C4-2B (cell line): Measurements from ENCODE around the gene EFTUD2.
"Not testable (repeated sequence)": the region's sequence is repeated elsewhere in the genome, so short reads cannot be mapped to it uniquely, and the experiment has no call there.

Source experiments
- H3K27ac ChIP-seq: fragments of 450-650 bp; 2 replicates; pipeline ENCODE4 v1.5.1; 2017
- CTCF ChIP-seq: fragments of 450-650 bp; conservative IDR thresholded peaks from 2 replicates; pipeline ENCODE4 v1.5.1; 2017; ENCODE audit warnings: mild to moderate bottlenecking
- ZFX ChIP-seq: fragments of 450-650 bp; IDR thresholded peaks from 2 replicates; pipeline ENCODE4 v1.6.1; 2017

EFTUD2 gene

GRCh38 chr17:44828919-44829522, 70.2 kb downstream of the EFTUD2 start:
- H3K27ac ChIP-seq: no peak overlapping the region

DNA sequence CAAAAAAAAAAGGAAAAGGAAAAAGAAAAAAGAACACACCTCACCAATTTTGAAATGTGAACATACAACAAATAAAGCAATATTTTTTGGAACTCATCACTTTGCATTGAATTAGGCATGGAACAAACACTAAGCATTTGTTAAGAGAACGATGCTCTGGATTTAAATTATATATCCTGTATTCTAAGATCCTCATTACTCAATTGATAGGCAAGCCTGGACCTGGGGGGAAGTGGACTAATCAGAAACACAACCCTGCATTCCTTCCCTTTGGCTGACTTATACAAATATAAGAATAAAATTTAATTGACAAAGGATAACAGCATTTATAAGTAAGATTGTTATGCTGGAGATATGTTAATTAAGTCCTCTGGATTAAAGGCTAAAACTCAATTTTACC, 71.4 kb downstream of the EFTUD2 start:
- no peak overlapping the region for H3K27ac ChIP-seq
- TF ChIP-seq ZFX (no peak), CTCF (no peak)

More at GRCh38 chr17:44828919-44829522, 70.2 kb downstream of the EFTUD2 start:
- TF ChIP-seq CTCF (no peak), ZFX (no peak)

GRCh38 chr17:44826123-44826790, 73.0 kb downstream of the EFTUD2 start:
- TF ChIP-seq CTCF (no peak), ZFX (no peak)

GRCh38 chr17:44825236-44825635, 74.0 kb downstream of the EFTUD2 start:
- H3K27ac ChIP-seq: not testable (repeated sequence)

More at GRCh38 chr17:44826123-44826790, 73.0 kb downstream of the EFTUD2 start:
- no peak overlapping the region for H3K27ac ChIP-seq

- TF ChIP-seq ZFX: no peak
- no peak overlapping the region for H3K27ac ChIP-seq
Measured at GRCh38 chr17:44820631-44821212, 78.5 kb downstream of the EFTUD2 start.

DNA sequence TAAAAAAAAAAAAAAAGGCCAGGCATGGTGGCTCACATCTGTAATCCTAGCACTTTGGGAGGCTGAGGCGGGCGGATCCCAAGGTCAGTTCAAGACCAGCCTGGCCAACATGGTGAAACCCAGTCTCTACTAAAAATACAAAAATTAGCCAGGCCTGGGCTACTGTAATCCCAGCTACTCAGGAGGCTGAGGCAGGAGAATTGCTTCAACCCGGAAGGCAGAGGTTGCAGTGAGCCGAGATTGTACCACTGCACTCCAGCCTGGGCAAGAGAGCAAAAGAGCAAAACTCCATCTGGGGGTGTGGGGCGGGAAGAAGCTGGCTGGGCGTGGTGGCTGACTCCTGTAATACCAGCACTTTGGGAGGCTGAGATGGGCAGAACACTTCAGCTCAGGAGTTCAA, 80.7 kb downstream of the EFTUD2 start:
- H3K27ac ChIP-seq: not testable (repeated sequence)

DNA sequence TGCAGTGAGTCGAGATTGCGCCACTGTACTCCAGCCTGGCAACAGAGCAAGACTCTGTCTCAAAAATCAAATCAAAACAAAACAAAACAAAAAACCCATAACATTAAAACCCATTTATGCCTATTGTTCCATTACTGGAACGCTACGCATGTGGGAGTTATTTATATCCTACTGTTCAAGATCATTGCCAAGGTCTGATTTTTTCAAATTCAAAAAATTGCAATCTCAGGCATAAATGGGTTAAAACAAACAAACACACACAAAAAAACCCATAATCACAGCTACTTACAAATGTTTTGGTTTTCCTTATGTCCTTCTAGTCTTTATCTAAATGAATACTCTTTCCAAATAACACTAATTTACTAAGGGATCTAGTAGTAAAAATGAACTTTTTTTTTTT, 87.0 kb downstream of the EFTUD2 start:
- no peak overlapping the region for H3K27ac ChIP-seq

GRCh38 chr17:44808656-44809388, 90.4 kb downstream of the EFTUD2 start:
- H3K27ac ChIP-seq: not testable (repeated sequence)

More for the DNA sequence above, 87.0 kb downstream of the EFTUD2 start:
- TF ChIP-seq CTCF (no peak), ZFX (no peak)

GRCh38 chr17:44808156-44808555, 91.1 kb downstream of the EFTUD2 start:
- H3K27ac ChIP-seq: no peak overlapping the region

More at GRCh38 chr17:44808156-44808555, 91.1 kb downstream of the EFTUD2 start:
- no peak for TF ChIP-seq ZFX
- TF ChIP-seq CTCF: no peak
